MM.1S (cell line): ENCODE results near the gene RBM8A.
A peak's percentile ranks its signal among the peaks of the same experiment; 100 is the strongest.

Experiments
- DNase-seq: peaks from one replicate; pipeline ENCODE4 v3.0.0-alpha.2; 2015
- H2AFZ ChIP-seq: fragments of 300-600 bp; sonication (generic); 2 replicates; pipeline ENCODE4 v1.6.0; 2016; ENCODE audit warnings: antibody characterized with exemption, low read length
- H3F3A ChIP-seq: fragments of 300-600 bp; sonication (generic); 2 replicates; pipeline ENCODE4 v1.6.1; 2016; ENCODE audit warnings: mild to moderate bottlenecking, antibody characterized with exemption, low read length, moderate library complexity, mixed read lengths; ENCODE audit not compliant: insufficient read depth
- H3K27ac ChIP-seq: fragments of 300-600 bp; sonication (generic); 2 replicates; pipeline ENCODE4 v1.5.1; 2016; ENCODE audit warnings: mild to moderate bottlenecking, low read length
- H3K27me3 ChIP-seq: fragments of 300-600 bp; sonication (generic); replicated peaks from 2 replicates; pipeline ENCODE4 v1.6.0; 2016; ENCODE audit warnings: low read length; ENCODE audit not compliant: insufficient read depth
- H3K36me3 ChIP-seq: fragments of 300-600 bp; sonication (generic); replicated peaks from 2 replicates; pipeline ENCODE4 v1.6.1; 2016; ENCODE audit warnings: mild to moderate bottlenecking, low read length, mixed read lengths; ENCODE audit not compliant: insufficient read depth
- H3K4me1 ChIP-seq: fragments of 300-600 bp; sonication (generic); 2 replicates; pipeline ENCODE4 v1.6.1; 2016; ENCODE audit warnings: low read length, mixed read lengths
- H3K4me2 ChIP-seq: fragments of 300-600 bp; sonication (generic); 2 replicates; pipeline ENCODE4 v1.6.0; 2016; ENCODE audit warnings: low read depth, low read length
- H3K4me3 ChIP-seq: fragments of 300-600 bp; sonication (generic); 2 replicates; pipeline ENCODE4 v1.5.1; 2016; ENCODE audit warnings: low read length, mixed read lengths
- H3K79me2 ChIP-seq: fragments of 300-600 bp; sonication (generic); 2 replicates; pipeline ENCODE4 v1.6.1; 2016; ENCODE audit warnings: mixed run types, low read length, mixed read lengths
- H3K9ac ChIP-seq: fragments of 300-600 bp; sonication (generic); 2 replicates; pipeline ENCODE4 v1.6.1; 2016; ENCODE audit warnings: low read length, mixed read lengths
- H3K9me2 ChIP-seq: fragments of 300-600 bp; sonication (generic); replicated peaks from 2 replicates; pipeline ENCODE4 v1.6.1; 2016; ENCODE audit warnings: mild to moderate bottlenecking, low read length, mixed read lengths; ENCODE audit not compliant: insufficient read depth
- H3K9me3 ChIP-seq: fragments of 300-600 bp; sonication (generic); replicated peaks from 2 replicates; pipeline ENCODE4 v1.6.1; 2016; ENCODE audit warnings: mild to moderate bottlenecking, low read length, mixed read lengths; ENCODE audit not compliant: insufficient read depth
- H4K20me1 ChIP-seq: fragments of 300-600 bp; sonication (generic); 2 replicates; pipeline ENCODE4 v1.6.1; 2016; ENCODE audit warnings: mild to moderate bottlenecking, low read length, moderate library complexity, mixed read lengths; ENCODE audit not compliant: insufficient read depth
- CTCF ChIP-seq: fragments of 300-600 bp; sonication (generic); IDR thresholded peaks from 2 replicates; pipeline ENCODE4 v1.5.1; 2016; ENCODE audit warnings: antibody characterized with exemption, low read length, mixed read lengths
- EZH2 ChIP-seq: fragments of 300-600 bp; sonication (generic); optimal IDR thresholded peaks from 2 replicates; pipeline ENCODE3; 2017; ENCODE audit warnings: low read depth, mild to moderate bottlenecking, antibody characterized with exemption, low read length, mixed read lengths
- EZH2phosphoT487 ChIP-seq: fragments of 300-600 bp; sonication (generic); IDR thresholded peaks from 2 replicates; pipeline ENCODE4 v1.6.1; 2018; ENCODE audit warnings: antibody characterized with exemption, low read length

Gene RBM8A

DNA sequence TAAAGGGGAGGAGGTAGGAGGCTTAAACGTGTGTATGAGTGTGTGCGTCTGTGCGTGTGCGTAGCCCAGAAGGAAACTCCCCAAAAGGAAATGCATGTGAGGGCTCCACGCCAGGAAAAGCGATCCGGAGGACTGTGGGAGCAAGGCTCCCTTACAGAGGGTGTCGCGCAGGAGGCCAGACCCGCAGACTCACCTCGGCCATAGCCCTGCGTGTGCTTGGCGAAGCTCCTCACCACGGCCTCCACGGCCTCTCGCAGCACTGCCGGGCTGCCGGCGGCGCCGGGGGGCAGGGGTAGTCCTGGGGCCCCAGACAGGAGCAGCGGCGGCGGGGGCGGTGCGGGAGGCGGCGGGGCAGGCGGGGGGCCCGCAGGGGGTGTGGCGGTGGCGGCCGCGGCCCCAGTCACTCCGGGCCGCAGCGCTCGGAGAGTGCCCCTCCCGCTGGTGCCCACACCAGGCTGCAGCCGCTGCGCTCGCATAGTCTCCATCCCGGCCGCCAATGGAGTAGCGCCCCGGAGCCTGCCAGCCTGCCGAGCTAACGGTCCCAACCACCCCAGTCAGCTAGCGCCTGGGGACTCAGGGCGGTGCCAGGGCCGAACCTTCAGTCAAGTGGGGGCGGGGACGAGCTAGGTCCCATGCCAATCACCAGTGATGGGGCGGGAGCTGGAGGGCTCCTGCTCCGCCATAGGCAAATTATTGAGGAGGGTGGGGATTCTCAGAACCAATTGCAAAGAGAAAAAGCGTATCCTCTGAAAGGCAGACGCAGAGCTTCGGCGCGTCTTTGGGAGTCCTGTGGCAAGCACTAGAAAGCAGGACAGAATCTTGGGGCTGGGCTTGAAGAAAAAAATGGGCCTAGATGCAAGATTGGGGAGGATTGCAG lies 30.4 kb upstream of the RBM8A start, which contains the start of gene LIX1L:
Gene LIX1L (minus strand): TSS at position 575 of the 877 bp plus-strand sequence. CDS start 90 bp downstream, at position 485.
- H3K27ac ChIP-seq, result no peak within 1 kb of the TSS
- H3K9ac ChIP-seq, result peak within 1 kb of the TSS; percentile 20; the same call in 1 of the 2 replicates
- H2AFZ ChIP-seq, result peak within 1 kb of the TSS; percentile 76
- H3K4me1 ChIP-seq, result peaks cover 33% of the 10 kb centered on the region
- H3K4me2 ChIP-seq, result peak within 1 kb of the TSS; percentile 78
- H3K27me3 ChIP-seq, result peaks cover 51% of the 10 kb centered on the region
- H3K9me3 ChIP-seq, result no peaks in the 10 kb centered on the region
- H4K20me1 ChIP-seq, result no peaks in the 10 kb centered on the region
- no peaks in the 10 kb centered on the region for H3K36me3 ChIP-seq
- TF ChIP-seq EZH2, result no peak
- no peak for TF ChIP-seq CTCF
- no peak for TF ChIP-seq EZH2phosphoT487
- peak within 1 kb of the TSS; percentile 63 for H3K4me3 ChIP-seq
- peak; percentile 99 for DNase-seq
- no peaks in the 10 kb centered on the region for H3K79me2 ChIP-seq
- no peaks in the 10 kb centered on the region for H3K9me2 ChIP-seq
- peaks cover 9% of the 10 kb centered on the region; the same call in 1 of the 2 replicates for H3F3A ChIP-seq

DNA sequence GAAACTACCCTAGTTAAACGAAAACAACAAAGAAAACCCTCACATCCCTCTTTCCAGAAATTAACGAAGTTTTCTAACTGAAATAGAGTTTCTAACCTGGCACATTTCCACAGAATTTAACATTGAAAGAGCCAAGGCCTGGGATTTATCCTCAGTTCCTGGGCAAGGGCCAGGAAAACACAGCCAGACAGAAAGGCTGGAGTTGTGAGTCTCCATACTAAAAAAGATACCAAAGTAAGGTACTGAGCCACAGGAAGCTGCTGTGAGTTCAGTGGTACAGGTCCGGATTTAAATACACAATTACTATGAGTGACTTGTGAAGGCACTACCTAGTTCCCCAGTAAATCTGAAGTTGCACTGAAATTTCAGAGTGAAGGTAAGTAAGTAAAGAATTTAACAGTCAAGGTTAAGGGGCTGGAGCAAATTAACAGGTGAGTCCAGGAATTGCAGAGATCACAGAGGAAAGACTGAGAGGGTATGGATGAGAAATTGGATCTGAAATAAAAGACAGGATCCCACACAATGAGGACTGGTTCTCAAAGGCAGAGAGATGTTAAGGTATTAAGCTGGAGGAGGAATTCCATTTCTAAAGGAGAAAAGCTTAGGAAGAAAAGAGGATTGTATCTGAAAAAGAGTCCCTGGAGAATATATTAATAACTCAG lies 29.6 kb upstream of the RBM8A start:
- no peak for DNase-seq
- Histone ChIP-seq H4K20me1 (no peaks in the 10 kb centered on the region), H3K79me2 (no peaks in the 10 kb centered on the region), H3K27ac (no peak overlapping the region), H3K36me3 (no peaks in the 10 kb centered on the region), H3K9me2 (no peaks in the 10 kb centered on the region), H3K4me1 (peaks cover 29% of the 10 kb centered on the region), H2AFZ (peak overlapping the region; percentile 76), H3K4me3 (peak overlapping the region; percentile 63), H3K27me3 (peaks cover 45% of the 10 kb centered on the region), H3K9ac (peak overlapping the region; percentile 20; the same call in 1 of the 2 replicates), H3K9me3 (no peaks in the 10 kb centered on the region), H3F3A (peaks cover 9% of the 10 kb centered on the region; the same call in 1 of the 2 replicates), H3K4me2 (peak overlapping the region; percentile 78)
- TF ChIP-seq CTCF, result no peak
- TF ChIP-seq EZH2, result no peak
- TF ChIP-seq EZH2phosphoT487, result no peak

DNA sequence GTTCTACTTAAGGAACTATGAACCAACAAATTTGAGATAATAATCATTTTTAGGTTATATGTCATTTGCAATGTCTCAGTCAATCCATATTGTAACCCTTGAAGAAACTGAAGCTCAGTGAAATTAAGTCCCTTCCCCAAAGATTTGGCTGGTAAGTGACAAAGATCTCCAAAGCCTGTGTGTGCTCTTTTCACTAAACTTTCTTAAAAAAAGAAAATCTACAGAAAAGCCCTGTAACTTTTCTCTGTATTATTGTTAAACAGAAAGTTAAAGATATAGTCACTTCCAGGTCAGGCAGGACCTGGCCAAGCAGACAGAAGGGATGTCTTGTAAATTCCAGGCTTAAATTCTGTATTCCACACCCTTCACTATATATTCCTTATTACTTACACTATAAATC lies 29.1 kb upstream of the RBM8A start:
- no peaks in the 10 kb centered on the region for H3K9me3 ChIP-seq
- H3K4me1 ChIP-seq, result peaks cover 24% of the 10 kb centered on the region
- no peaks in the 10 kb centered on the region for H3K79me2 ChIP-seq
- peaks cover 40% of the 10 kb centered on the region for H3K27me3 ChIP-seq
- TF ChIP-seq CTCF (no peak), EZH2 (no peak), EZH2phosphoT487 (no peak)
- H4K20me1 ChIP-seq, result no peaks in the 10 kb centered on the region
- H3K27ac ChIP-seq, result no peak overlapping the region
- no peak for DNase-seq
- no peak overlapping the region for H3K4me3 ChIP-seq
- H3K36me3 ChIP-seq, result no peaks in the 10 kb centered on the region
- no peaks in the 10 kb centered on the region for H3K9me2 ChIP-seq
- H3F3A ChIP-seq, result peaks cover 9% of the 10 kb centered on the region; the same call in 1 of the 2 replicates
- H3K4me2 ChIP-seq, result no peak overlapping the region
- H3K9ac ChIP-seq, result no peak overlapping the region
- no peak overlapping the region for H2AFZ ChIP-seq
